GM19193 (cell line): Measurements from ENCODE around the gene PFN4.

Source experiments
- POLR2A ChIP-seq: IDR thresholded peaks from 4 replicates; pipeline ENCODE4 v1.6.1; 2011; ENCODE audit not compliant: insufficient read depth, insufficient read length; ENCODE audit errors: extremely low read depth

The PFN4 gene

DNA sequence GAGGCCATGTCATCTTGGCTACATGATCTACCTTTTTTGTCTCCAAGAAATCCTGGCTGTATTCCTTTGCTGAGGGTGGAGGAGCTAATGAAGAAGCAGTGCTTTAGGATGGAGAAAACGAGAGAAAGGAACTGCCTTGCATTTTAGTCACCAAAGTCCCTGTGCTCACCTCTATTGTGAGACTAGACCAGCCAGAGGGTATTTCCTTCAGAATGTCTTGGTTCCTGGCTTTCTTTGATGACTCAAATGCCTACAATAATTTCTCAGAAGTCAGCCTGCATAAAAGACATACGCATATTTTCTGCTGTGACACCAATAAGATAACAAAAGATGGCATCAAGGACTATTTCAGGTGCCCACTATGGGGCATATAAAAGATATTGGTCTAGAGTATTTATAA is 57.8 kb downstream of the PFN4 start:
- no peak for TF ChIP-seq POLR2A
